LNCAP (cell line): ENCODE measurements around the gene SERPINA1.

Experiments
- TF ChIP-seq, protein P1 (sequence below): fragments of 450-650 bp; IDR thresholded peaks from 2 replicates; pipeline ENCODE4 v1.5.1; 2017; ENCODE audit warnings: mild to moderate bottlenecking

The SERPINA1 gene

GRCh38 chr14:94340533-94340932 lies 47.9 kb downstream of the SERPINA1 start:
- TF ChIP-seq, protein P1, sequence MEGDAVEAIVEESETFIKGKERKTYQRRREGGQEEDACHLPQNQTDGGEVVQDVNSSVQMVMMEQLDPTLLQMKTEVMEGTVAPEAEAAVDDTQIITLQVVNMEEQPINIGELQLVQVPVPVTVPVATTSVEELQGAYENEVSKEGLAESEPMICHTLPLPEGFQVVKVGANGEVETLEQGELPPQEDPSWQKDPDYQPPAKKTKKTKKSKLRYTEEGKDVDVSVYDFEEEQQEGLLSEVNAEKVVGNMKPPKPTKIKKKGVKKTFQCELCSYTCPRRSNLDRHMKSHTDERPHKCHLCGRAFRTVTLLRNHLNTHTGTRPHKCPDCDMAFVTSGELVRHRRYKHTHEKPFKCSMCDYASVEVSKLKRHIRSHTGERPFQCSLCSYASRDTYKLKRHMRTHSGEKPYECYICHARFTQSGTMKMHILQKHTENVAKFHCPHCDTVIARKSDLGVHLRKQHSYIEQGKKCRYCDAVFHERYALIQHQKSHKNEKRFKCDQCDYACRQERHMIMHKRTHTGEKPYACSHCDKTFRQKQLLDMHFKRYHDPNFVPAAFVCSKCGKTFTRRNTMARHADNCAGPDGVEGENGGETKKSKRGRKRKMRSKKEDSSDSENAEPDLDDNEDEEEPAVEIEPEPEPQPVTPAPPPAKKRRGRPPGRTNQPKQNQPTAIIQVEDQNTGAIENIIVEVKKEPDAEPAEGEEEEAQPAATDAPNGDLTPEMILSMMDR: no peak

GRCh38 chr14:94338023-94338422 lies 50.4 kb downstream of the SERPINA1 start:
- TF ChIP-seq, protein P1: no peak

DNA sequence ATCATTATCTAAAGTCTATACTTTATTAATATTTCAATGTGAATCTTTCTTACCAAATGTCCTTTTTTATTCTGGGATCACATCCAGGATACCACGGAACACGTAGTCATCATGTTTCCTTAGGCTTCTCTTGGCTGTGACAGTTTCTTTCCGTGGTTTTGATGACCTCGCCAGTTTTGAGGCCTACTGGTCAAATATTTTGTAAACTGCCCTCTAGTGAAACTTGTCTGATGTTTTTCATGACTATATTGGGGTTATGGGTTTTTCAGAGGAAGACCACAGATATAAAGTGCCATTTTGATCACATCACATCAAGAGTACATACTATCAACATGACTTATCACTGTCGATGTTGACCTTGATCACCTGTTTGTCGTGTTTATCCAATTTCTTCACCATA lies 51.1 kb downstream of the SERPINA1 start:
- TF ChIP-seq, protein P1: no peak

GRCh38 chr14:94334872-94335271 lies 53.5 kb downstream of the SERPINA1 start:
- TF ChIP-seq, protein P1: no peak

DNA sequence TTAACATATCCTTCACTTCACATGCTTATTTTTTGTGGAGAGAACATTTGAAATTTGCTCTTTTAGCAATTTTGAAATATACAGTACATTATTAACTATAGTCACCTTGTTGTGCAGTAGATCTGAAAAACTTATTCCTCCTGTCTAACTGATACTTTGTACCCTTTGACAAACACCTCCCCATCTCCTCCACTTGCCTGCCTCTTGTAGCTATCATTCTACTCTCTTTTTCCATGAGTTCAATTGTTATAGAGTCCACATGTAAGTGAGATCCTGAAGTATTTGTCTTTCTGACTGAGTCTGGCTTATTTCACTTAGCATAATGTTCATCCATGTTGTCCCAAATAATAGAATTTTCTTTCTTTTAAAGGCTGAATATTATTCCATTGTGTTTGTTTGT lies 55.8 kb downstream of the SERPINA1 start:
- TF ChIP-seq, protein P1: no peak

GRCh38 chr14:94332063-94332583 lies 56.3 kb downstream of the SERPINA1 start:
- TF ChIP-seq, protein P1: no peak

DNA sequence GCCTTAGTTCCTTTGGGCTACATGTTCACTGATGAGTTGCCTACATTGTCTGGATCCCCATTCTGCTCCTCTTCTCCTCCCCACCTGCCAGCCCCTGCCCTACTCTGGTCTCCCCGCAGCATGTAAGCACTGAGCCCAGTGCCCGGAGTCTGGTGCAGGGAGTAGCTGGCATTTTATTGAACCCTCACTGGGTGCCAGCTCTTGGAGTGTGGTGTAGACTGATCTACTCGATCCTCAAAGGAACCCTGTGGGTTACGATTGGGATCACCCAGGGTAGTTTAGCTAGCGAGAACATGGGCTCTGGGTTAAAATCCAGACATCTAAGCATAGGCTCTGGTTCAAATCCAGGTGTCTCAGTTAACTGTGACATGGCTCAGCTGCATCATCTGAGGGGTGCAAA lies 56.9 kb downstream of the SERPINA1 start:
- TF ChIP-seq, protein P1: no peak

DNA sequence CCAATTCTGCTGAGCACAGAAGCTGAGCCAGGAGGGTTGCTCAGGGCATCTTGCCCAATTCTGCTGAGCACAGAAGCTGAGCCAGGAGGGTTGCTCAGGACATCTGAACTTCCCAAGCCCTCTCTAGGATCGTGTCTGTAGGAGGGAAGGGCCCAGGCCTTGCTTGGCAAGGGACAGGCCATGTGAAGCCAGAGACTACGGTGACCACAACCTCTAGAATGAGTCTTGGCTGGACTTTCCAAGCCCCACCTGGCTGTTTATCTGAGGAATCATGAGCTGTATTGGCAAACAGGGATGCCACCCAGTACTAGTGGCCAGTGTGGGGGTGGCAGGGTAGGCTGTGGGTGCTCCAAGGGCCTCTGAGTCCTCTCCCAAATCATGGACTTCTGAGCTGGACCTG lies 57.5 kb downstream of the SERPINA1 start:
- TF ChIP-seq, protein P1: no peak
